Activated CD4-positive, alpha-beta T cell treated with anti-CD3 and anti-CD28 coated beads, Interleukin-10, Interleukin-2, amounts not matched to agents 100 ng/mL and 50 ng/mL, durations not matched to agents 16 hours and 8 hours (primary cell): ENCODE results near the gene NFATC1.

Source experiments
- DNase-seq: peaks from one replicate; pipeline ENCODE4 v3.0.0-alpha.2; 2020

Gene NFATC1

DNA sequence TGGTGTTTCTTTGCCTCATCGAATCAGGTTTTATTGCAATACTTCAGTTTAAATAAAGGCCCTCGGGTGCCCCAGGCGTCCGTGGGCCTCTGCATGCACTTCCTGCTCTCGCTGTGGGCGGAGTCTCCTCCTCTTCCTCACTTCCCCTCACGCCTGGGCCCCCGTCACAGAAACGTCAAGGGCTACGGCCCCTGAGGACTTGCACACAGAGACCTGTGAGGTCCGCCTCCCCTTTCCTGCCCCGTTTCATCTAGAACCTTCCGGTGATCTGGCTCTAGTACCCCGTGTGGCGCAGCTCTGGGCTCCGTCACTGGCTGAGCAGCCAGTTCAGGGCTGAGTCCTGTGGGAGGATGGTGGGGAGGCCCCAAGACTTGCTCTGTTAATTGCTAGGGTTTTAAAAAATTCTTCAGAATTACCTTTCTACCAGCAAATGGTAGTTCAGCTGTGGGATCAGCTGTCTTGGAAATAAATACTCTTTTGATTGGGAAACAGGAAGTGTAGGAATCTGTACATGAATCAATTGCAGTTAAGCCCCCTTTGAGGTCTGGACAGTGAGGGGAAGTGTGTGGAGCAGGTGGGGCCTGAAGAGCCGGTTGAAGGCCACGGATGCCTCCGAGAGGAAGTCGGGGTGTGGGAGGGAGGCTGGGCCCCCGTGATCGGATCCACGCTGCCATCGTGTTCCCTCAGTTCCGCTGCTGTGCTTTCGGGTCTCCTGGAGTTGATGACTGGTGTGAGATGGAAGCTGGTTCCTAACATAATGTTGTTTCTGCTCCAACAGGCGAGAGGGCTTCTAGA lies 10.2 kb downstream of the NFATC1 start:
- DNase-seq: peak; percentile 92

DNA sequence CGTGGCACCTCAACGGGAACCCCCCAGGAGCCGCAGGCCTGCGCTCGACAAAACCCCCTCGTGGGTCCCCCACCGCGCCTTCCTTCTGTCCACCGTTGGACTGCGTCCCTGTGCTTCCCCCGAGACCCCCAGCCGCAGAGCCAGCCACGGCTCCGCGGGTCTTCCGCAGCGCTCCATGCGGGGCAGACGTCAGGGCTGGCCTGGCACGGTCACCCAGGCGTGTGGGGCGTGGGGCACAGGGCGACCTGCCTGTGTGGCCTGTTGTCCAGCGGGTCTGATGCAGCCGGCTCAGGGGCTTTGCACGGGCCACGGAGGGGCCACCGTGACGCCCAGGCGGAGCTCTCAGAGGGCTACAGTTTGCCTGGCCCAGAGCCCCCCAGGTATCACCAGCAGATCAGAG lies 11.0 kb downstream of the NFATC1 start:
- DNase-seq: no peak

DNA sequence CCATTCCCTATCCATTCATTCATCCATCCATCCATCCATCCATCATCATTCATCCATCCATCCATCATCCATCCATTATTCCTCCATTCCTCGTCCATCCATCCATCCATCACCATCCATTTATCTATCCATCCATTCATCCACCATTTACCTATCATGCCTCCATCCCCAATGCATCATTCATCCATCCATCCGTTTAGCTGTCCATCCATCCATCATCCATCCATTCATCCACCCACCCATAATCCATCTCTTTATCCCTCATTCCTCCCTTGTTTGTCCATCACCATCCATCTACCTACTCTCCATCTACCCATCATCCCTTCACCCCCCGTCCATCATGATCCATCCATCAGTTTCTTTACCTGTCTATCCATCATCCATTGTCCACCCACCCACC lies 13.6 kb downstream of the NFATC1 start:
- DNase-seq: no peak

DNA sequence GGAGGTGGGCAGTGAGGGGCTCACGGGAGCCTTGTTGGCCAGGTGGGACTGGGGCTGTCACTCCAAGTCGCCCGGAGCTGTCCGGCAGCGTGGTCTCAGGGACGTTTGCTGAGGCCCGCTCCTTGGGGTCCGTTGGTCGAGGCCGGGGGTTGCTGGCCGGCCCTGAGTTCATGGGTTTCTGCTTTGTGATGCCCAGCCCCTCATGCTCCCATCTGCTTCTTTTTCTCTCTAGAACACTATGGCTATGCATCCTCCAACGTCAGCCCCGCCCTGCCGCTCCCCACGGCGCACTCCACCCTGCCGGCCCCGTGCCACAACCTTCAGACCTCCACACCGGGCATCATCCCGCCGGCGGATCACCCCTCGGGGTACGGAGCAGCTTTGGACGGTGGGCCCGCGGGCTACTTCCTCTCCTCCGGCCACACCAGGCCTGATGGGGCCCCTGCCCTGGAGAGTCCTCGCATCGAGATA lies 14.5 kb downstream of the NFATC1 start:
- no peak for DNase-seq

- no peak for DNase-seq
Observed at GRCh38 chr18:79410731-79411613, 15.2 kb downstream of the NFATC1 start.

DNA sequence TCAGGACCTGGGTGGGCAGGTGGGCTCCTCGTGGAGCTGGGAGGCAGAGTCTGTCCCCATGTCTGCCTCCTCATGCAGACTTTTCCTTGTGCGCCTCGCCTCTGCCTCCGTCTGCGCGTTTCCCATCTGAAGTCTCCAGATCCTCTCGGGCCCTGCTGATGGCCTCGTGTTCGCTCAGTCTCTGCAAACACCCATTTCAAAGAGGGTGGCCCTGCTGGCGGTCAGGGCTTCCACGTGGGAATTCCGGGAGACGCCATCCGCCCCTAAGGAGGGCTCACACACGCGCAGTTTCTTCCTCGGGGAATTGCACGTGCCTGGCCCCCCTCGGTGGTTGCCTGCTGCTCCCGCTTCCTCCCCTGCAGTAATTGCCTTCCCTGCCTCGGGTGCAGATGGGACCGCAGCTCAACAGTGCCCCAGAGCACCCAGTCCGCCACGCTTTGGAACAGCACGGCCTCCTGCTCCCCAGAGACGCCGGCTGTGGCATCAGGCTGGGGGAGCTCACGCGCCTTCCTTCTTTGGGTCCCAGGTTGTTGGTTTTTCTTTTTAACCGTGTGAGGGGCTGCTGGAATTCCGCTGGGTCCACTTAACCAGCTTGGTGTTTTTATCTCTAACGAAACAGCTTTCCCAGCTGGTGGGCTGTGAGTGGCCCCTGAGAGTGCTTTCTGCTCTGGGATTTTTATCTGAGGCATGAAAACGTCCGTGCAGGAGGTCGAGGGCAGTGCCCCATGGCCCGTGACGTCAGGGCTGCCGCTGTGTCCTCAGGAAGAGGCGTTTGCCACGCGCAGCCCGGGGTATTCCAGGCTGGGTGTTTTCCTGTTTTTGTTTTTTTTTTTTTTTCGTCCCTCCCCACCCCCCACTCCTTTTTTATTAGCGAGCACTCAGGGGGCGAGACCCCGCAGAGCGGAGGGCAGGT lies 16.1 kb downstream of the NFATC1 start:
- DNase-seq: no peak

DNA sequence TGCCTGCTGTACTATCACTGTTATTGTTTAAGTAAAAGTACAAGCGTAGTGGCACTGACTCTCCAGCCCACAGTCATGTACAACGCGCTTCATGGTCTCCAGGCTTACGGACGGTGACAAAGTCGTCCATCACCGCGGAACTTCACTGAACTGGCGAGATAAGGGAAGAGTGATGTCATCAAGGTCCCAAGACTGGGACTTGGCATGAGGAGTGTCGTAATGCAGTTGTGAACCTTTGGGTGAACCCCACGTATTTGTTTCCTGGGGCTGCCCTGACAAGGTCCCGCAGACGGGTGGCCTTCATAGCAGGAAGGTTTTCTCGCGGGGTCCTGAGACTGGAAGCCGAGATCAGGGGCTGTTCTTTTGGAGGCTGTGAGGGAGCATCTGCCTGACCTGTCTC lies 17.3 kb downstream of the NFATC1 start:
- DNase-seq: no peak

- DNase-seq: no peak
Observed at GRCh38 chr18:79413426-79413825, 17.7 kb downstream of the NFATC1 start.

GRCh38 chr18:79413901-79414300 lies 18.2 kb downstream of the NFATC1 start:
- no peak for DNase-seq

- no peak for DNase-seq
Observed at GRCh38 chr18:79416022-79416676, 20.4 kb downstream of the NFATC1 start.

DNA sequence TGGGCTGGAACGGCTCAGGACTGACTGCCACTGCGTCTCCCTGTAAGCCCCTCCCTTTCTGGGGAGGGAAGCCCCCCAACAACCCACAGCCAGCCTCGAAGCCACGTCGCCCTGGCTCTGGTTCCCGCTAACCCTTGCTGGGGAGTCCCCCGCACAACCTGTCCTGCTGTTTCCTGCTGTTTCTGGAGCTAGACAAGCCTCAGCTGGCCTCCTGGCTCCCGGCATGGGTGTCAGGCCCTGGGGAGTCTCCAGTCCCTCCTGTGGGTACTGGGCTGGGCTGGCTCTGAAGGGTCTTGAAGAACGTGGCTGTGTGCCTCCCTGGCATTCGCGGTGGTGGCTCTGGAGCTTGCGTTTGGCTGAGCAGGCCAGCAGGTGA lies 20.9 kb downstream of the NFATC1 start:
- DNase-seq: no peak

DNA sequence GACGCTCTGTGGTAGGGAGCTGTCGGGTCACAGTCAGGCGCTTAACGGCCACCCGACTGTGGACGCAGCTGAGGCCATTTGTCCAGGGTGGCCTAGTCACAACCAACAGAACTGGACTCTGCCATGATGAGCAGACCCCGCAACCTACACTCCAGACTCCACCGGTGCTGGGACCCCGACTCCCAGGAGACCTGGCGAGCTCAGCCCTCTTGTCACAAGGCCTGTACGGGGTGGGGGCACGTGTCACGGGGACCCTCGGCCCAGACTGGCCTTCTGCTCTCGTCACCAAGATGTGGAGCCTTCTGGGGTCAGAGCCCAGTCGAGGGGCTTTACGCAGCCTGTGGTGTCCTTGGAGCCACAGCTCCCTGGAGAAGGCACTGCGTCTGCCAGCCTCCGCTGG lies 22.5 kb downstream of the NFATC1 start:
- DNase-seq: no peak

DNA sequence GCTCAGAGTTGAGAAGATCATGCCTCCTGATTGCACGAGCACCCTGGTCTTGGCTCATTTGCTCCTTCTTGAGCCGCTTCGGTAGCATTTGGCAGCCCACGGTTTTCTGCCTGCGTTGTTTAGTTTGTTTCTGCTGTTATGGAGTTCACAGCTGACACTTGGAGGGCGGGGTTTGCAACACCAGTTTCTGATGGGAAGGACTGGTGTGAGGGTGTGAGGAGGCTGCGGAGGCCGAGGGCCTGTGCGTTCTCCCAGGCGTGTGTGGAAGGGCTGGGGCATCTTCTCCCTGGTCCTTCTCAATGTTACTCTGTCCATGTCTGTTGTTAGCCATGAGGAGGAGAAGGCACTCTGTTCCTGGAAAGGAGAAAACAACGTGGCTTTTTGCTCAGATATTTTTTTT lies 22.9 kb downstream of the NFATC1 start:
- no peak for DNase-seq

DNA sequence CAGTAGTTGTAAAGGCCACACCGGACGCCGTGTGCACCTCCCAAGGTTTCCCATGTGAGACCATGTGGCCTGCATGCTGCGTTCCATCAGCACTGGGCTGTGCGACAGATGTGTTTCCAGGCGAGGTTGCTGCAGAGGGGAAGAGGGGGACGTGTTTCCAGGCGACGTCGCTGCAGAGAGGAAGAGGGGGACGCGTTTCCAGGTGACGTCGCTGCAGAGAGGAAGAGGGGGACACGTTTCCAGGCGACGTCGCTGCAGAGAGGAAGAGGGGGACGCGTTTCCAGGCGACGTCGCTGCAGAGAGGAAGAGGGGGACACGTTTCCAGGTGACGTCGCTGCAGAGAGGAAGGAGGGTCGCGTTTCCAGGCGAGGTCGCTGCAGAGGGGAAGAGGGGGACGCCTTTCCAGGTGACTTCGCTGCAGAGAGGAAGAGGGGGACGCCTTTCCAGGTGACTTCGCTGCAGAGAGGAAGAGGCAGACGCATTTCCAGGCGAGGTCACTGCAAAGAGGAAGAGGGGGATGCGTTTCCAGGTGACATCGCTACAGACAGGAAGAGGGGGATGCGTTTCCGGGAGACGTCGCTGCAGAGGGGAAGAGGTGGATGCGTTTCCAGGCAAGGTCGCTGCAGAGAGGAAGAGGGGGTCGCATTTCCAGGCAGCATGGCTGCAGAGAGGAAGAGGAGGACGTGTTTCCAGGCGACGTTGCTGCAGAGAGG lies 24.5 kb downstream of the NFATC1 start:
- no peak for DNase-seq

DNA sequence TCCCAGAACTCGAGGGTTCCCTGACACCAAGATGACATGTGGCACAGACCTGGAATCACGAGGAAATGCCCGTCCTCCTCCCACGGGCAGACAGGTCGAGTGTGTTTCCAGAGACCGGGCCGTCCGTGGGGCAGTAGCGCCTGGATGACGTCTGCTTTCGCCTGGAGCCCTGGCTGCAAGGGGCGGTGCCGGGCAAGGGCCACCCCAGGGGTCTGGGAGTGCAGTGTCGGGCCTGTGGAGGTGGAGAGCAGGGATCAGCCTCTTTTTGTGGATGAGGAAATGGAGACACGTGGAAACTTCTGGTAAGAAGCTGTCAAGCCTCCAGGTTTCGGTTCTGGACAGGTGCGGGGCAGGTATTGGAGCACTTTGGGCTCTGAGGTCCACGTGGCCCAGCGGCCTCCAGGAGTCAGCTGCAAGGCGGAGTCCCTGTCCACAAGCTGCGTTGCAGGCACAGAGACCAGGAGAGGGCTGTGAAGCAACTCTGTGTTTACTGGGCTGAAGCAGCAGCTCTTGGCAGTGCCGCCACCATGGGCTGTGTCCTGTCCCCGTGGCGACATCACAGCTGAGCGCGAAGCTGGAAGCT lies 25.6 kb downstream of the NFATC1 start:
- no peak for DNase-seq

- DNase-seq: no peak
Observed at GRCh38 chr18:79422022-79422782, 26.5 kb downstream of the NFATC1 start.

- no peak for DNase-seq
Observed at GRCh38 chr18:79422783-79423165, 27.0 kb downstream of the NFATC1 start.

DNA sequence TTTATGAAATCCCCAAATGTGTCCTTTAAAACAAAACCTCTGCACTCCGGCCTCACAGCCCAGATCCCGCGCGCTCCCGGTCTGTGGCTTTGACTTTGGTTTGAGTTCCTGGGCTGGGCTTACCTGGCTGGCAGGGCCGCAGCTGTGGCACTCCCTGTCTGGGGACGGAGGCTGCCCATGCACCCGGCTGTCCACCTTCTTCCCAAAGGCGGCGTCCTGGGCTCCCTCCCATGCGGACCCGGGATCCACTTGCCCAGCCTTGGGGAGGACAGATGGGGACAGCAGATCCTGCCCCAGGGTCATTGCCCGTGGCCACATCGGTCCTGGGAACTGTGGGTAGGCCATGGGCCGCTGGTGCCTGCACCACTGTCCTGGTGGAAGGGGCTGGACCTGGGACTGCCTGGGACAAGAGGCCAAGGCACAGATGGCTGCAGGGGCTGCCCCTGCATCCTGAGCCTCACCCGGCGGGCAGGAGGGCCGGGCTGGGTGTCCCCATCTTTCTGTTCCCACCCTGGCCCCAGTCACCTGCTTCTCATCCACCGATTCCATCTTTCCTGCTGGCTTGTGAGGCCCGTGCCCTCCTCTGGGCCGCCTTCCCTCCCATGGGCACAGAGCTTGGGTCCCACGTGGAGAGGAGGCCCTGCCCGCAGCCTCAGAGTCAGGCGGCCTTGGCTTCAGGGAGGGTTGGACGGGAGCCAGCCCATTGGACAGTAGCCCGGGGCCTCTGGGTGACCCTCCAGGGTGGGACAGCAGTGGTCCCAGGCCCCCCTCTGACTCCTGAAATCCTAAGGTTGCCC lies 27.7 kb downstream of the NFATC1 start:
- no peak for DNase-seq

DNA sequence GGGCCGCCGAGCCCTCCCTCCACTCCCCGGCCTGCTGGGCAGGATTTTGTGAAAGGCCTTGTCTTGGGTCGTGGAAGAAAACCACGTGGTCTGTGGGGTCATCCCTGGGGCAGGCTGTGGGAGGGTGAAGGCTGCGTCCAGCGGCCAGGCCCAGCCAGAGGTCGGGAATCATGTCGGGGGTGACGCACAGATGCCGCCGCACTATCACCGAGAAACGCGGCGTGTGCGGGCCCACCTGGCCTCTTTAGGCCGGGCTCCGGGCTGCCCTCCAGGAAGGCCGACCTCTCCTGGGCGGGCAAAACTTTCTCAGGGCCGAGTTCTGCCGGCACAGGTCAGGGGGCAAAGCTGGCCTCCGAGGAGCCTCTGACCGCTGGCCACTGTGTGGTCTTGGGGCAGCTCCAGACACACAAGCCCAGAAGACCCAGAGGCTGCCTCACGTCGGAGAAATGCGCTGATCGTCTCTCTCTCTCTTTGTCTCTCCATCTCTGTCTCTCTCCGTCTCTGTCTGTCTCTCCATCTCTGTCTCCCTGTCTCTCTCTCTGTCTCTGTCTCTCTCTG lies 28.4 kb downstream of the NFATC1 start:
- DNase-seq: no peak
